Right atrium auricular region (tissue), 2 donors: ENCODE data around the gene ARPP19. TPM values are rescaled to one million over a fixed set of nuclear protein-coding genes. Genes with fewer than 3 reads are reported as not detected.
"Not testable (repeated sequence)": the region's sequence is repeated elsewhere in the genome, so short reads cannot be mapped to it uniquely, and the experiment has no call there.

ENCODE experiments used
- DNase-seq: peaks from one replicate; pipeline ENCODE4 v3.0.0-alpha.2; 2019; ENCODE audit warnings: low spot score
- H3K27ac ChIP-seq, 2 donors: fragments of 200-600 bp; sonication (generic); 1 replicate in 1 of 2; 2 replicates in 1 of 2; pipeline ENCODE4 v1.5.1; 2016 to 2019
- H3K27me3 ChIP-seq, 2 donors: fragments of 200-600 bp; sonication (generic); one replicate each; pipeline versions ENCODE4 v1.5.1 to v1.6.0; 2017 to 2019
- H3K36me3 ChIP-seq: fragments of 200-600 bp; sonication (generic); one replicate; pipeline ENCODE4 v1.5.1; 2016
- H3K4me1 ChIP-seq, 2 donors: fragments of 200-600 bp; sonication (generic); one replicate each; pipeline versions ENCODE4 v1.5.1 to v1.6.0; 2017 to 2019
- H3K4me3 ChIP-seq, 2 donors: fragments of 200-600 bp; sonication (generic); 1 replicate in 1 of 2; 2 replicates in 1 of 2; pipeline ENCODE4 v1.5.1; 2017 to 2019; ENCODE audit warnings: mild to moderate bottlenecking in 1 of 2, moderate library complexity in 1 of 2
- H3K9me3 ChIP-seq, 2 donors: fragments of 200-600 bp; sonication (generic); one replicate each; pipeline ENCODE4 v1.5.1; 2019
- CTCF ChIP-seq, 2 donors: fragments of 200-600 bp; sonication (generic); IDR thresholded peaks; one replicate each; pipeline ENCODE4 v1.5.1; 2019; ENCODE audit warnings: antibody characterized with exemption in 2 of 2
- total RNA-seq, 2 donors: library from RNA; depleted of rRNA; stranded (reverse); fragments of >200 nt; gene quantifications; one replicate each; pipeline ENCODE4 v1.1.0, GENCODE V29; 2016

ARPP19 gene
- total RNA-seq, 2 donors from 2014 or later, result 82.7 to 94.3 TPM

- H3K4me1 ChIP-seq, result peaks cover 0 to 43% of the 10 kb centered on the region in 2 donors
- H3K27me3 ChIP-seq, result no peaks in the 10 kb centered on the region
- peaks cover 14% of the 10 kb centered on the region for H3K36me3 ChIP-seq
- no peak overlapping the region for H3K27ac ChIP-seq
- TF ChIP-seq CTCF (IDR thresholded peaks at IDR 0.05), result no peak
- H3K9me3 ChIP-seq, result no peaks in the 10 kb centered on the region
- H3K4me3 ChIP-seq, result no peak overlapping the region
- DNase-seq, result no peak
These were observed 12.1 kb downstream of the ARPP19 start for GRCh38 chr15:52556524-52557273.

GRCh38 chr15:52552303-52552702 is 16.5 kb downstream of the ARPP19 start:
- H3K4me1 ChIP-seq, result peaks cover 0 to 7% of the 10 kb centered on the region in 2 donors
- no peak for DNase-seq
- peaks cover 31% of the 10 kb centered on the region for H3K36me3 ChIP-seq
- H3K27me3 ChIP-seq, result no peaks in the 10 kb centered on the region
- H3K9me3 ChIP-seq, result no peaks in the 10 kb centered on the region
- no peak overlapping the region for H3K27ac ChIP-seq
- no peak overlapping the region for H3K4me3 ChIP-seq
- no peak for TF ChIP-seq CTCF (IDR thresholded peaks at IDR 0.05)

GRCh38 chr15:52551762-52552161 is 17.1 kb downstream of the ARPP19 start:
- H3K4me1 ChIP-seq, result peaks cover 0 to 6% of the 10 kb centered on the region in 2 donors
- peaks cover 31% of the 10 kb centered on the region for H3K36me3 ChIP-seq
- DNase-seq, result no peak
- TF ChIP-seq CTCF (IDR thresholded peaks at IDR 0.05), result no peak
- H3K4me3 ChIP-seq, result no peak overlapping the region
- H3K27ac ChIP-seq, result no peak overlapping the region
- H3K27me3 ChIP-seq, result no peaks in the 10 kb centered on the region
- no peaks in the 10 kb centered on the region for H3K9me3 ChIP-seq

- not testable (repeated sequence) for H3K27ac ChIP-seq, H3K4me3 ChIP-seq, H3K9me3 ChIP-seq, DNase-seq, H3K4me1 ChIP-seq, H3K27me3 ChIP-seq
- peaks cover 25% of the 10 kb centered on the region for H3K36me3 ChIP-seq
These were observed 17.6 kb downstream of the ARPP19 start for GRCh38 chr15:52551186-52551585.

GRCh38 chr15:52546031-52546751 is 22.6 kb downstream of the ARPP19 start:
- DNase-seq, result no peak
- no peak for TF ChIP-seq CTCF (IDR thresholded peaks at IDR 0.05)
- Histone ChIP-seq H3K4me1 (no peaks in the 10 kb centered on the region), H3K27ac (no peak overlapping the region), H3K36me3 (peaks cover 12% of the 10 kb centered on the region), H3K27me3 (no peaks in the 10 kb centered on the region), H3K9me3 (no peaks in the 10 kb centered on the region), H3K4me3 (no peak overlapping the region)

- no peak overlapping the region for H3K4me3 ChIP-seq
- no peak overlapping the region for H3K27ac ChIP-seq
- no peaks in the 10 kb centered on the region for H3K36me3 ChIP-seq
- TF ChIP-seq CTCF (IDR thresholded peaks at IDR 0.05), result no peak
- DNase-seq, result no peak
- no peaks in the 10 kb centered on the region for H3K27me3 ChIP-seq
- H3K9me3 ChIP-seq, result no peaks in the 10 kb centered on the region
- no peaks in the 10 kb centered on the region for H3K4me1 ChIP-seq
These were observed 28.3 kb downstream of the ARPP19 start for GRCh38 chr15:52540374-52541012.
